GM06990 (cell line): ENCODE measurements around the gene ABLIM1.

Experiments used
- DNase-seq: peaks from one replicate; pipeline ENCODE4 v3.0.0-alpha.2; 2011; ENCODE audit not compliant: insufficient read length; ENCODE audit errors: extremely low read depth
- H3K27me3 ChIP-seq: replicated peaks from 2 replicates; pipeline ENCODE4 v1.6.0; 2011; ENCODE audit warnings: low read length; ENCODE audit not compliant: control insufficient read depth, insufficient read depth
- H3K36me3 ChIP-seq: 2 replicates; pipeline ENCODE4 v1.5.1; 2011; ENCODE audit warnings: low read length; ENCODE audit not compliant: control insufficient read depth, insufficient read depth
- H3K4me3 ChIP-seq: replicated peaks from 2 replicates; pipeline ENCODE4 v1.5.1; 2011; ENCODE audit warnings: low read depth, mild to moderate bottlenecking, control low read depth, low read length
- TF ChIP-seq, protein P1 (sequence below): IDR thresholded peaks from 2 replicates; pipeline ENCODE4 v1.5.1; 2011; ENCODE audit warnings: low read length, control low read depth, mild to moderate bottlenecking, inconsistent platforms; ENCODE audit not compliant: insufficient read depth, poor library complexity, severe bottlenecking

Gene ABLIM1

DNA sequence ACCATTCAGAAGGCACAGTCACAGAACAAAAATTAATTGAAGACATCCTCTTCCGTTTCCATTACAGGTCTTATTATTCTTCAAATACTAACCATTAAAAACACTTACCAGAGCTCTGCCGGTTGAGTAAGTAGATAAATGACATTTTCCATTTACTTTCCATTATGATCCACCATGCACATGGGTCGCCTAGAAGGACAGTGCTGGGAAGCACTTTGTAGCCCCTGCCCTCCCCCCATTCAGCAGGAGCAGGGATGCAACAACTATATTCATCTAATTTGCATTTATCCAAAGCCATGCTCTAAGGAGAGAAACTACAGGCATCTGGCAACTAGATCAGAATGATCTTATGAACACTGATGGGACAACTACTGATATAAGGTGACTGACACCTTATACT is 177.0 kb downstream of the ABLIM1 start:
- no peaks in the 10 kb centered on the region for H3K27me3 ChIP-seq
- H3K36me3 ChIP-seq: no peaks in the 10 kb centered on the region; the same call in 1 of the 2 replicates
- TF ChIP-seq, protein P1, sequence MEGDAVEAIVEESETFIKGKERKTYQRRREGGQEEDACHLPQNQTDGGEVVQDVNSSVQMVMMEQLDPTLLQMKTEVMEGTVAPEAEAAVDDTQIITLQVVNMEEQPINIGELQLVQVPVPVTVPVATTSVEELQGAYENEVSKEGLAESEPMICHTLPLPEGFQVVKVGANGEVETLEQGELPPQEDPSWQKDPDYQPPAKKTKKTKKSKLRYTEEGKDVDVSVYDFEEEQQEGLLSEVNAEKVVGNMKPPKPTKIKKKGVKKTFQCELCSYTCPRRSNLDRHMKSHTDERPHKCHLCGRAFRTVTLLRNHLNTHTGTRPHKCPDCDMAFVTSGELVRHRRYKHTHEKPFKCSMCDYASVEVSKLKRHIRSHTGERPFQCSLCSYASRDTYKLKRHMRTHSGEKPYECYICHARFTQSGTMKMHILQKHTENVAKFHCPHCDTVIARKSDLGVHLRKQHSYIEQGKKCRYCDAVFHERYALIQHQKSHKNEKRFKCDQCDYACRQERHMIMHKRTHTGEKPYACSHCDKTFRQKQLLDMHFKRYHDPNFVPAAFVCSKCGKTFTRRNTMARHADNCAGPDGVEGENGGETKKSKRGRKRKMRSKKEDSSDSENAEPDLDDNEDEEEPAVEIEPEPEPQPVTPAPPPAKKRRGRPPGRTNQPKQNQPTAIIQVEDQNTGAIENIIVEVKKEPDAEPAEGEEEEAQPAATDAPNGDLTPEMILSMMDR: no peak
- DNase-seq: no peak
- no peak overlapping the region for H3K4me3 ChIP-seq

DNA sequence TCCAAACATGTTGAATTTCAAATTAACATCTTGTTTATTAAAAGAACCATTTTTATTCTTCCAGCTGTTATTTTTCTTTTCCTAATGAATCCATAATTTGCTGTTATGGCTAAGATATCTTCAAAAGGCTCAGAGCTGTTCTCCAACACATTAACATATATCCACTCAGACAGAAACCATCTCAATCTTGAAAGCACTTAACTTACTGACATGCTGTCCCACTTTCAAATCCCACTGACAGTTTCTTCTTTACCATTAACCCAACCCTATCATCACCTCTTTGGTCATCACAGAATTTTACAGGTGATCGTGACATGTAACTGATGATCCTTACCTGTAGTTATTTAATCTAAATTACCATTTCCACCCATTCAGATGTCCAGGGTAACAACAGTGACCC is 178.2 kb downstream of the ABLIM1 start:
- DNase-seq: no peak
- H3K4me3 ChIP-seq: no peak overlapping the region
- no peaks in the 10 kb centered on the region for H3K36me3 ChIP-seq
- TF ChIP-seq, protein P1: no peak
- H3K27me3 ChIP-seq: no peaks in the 10 kb centered on the region

DNA sequence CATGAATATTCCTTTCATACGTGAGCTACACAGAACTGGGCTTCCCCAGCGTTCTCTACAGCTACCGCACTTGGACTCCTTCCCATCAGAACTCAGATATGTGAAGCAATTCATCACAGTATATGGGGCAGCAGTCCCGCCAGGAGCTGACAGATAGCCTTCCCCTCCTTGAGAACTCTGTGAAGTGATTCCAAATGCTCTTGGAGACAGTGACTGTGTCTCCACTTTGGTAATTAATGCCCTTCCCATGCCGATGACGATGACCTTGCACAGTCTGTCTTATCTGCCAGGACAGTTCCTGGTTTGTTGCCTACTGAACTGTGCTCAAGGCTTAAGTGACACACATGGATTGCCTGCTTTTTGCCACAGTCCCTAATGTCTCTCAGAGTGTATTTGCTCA is 178.8 kb downstream of the ABLIM1 start:
- DNase-seq: no peak
- TF ChIP-seq, protein P1: no peak
- Histone ChIP-seq H3K36me3 (no peaks in the 10 kb centered on the region), H3K27me3 (no peaks in the 10 kb centered on the region), H3K4me3 (no peak overlapping the region)

DNA sequence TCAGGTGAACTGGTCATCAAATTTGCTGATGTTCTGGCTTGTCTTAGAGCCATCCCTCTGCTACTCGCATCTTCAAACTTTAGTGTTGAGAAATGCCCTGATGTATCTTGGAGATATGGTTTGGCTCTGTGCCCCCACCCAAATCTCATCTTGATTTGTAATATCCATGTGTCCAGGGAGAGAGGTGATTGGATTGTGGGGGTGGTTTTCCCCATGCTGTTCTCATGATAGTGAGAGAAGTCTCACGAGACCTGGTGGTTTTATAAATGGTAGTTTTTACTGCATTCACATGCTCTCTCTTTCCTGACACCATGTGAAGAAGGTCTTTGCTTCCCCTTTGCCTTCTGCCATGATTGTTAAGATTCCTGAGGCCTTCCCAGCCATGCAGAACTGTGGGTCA is 179.8 kb downstream of the ABLIM1 start:
- Histone ChIP-seq H3K36me3 (no peaks in the 10 kb centered on the region), H3K27me3 (no peaks in the 10 kb centered on the region), H3K4me3 (no peak overlapping the region)
- TF ChIP-seq, protein P1: no peak
- no peak for DNase-seq

DNA sequence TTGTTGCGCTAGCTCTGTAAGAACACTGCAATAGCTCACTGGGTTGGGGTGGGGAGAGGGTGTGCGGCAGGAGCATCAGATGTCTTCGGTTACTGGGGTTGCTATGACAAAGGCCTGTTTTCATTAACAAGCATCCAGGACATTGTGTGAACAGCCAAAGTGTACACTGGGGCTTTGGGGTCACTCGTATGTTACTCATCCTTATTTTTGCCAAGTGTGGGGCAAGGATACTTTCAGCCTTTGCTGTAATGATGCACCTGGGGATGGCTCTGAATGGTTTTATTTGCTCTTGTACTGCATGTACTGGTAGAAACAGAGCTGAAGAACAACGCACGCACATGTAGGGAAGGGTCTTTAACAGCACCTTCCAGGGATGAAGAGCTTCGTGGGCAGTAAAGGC is 180.8 kb downstream of the ABLIM1 start:
- Histone ChIP-seq H3K4me3 (no peak overlapping the region), H3K27me3 (no peaks in the 10 kb centered on the region), H3K36me3 (no peaks in the 10 kb centered on the region)
- TF ChIP-seq, protein P1: no peak
- DNase-seq: no peak

DNA sequence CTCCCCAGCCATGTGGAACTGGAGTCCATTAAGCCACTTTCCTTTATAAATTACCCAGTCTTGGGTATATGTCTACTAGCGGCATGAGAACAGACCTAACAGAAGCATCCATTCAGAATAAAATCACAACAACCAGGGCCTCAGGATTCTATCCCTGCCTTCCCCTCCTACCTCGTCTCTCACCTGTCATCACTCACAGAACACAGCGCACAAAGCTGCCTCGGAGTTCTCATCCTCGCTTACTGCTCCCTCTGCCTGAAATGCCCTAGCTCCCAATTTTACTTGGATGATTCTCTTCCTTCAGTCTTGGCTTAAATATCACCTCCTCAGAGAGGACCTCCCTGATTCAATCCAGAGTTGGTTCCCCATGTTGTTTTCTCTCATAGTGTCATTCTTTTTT is 183.1 kb downstream of the ABLIM1 start:
- DNase-seq: no peak
- no peaks in the 10 kb centered on the region for H3K27me3 ChIP-seq
- TF ChIP-seq, protein P1: no peak
- H3K4me3 ChIP-seq: no peak overlapping the region
- H3K36me3 ChIP-seq: no peaks in the 10 kb centered on the region
